ENCODE data around the gene BRPF1. TPM values are rescaled to one million over a fixed set of nuclear protein-coding genes. Genes with fewer than 3 reads are reported as not detected.

The BRPF1 gene
- total RNA-seq, 4 donors from 2014 or later, result 18.0 to 25.4 (median 21.6) TPM

DNA sequence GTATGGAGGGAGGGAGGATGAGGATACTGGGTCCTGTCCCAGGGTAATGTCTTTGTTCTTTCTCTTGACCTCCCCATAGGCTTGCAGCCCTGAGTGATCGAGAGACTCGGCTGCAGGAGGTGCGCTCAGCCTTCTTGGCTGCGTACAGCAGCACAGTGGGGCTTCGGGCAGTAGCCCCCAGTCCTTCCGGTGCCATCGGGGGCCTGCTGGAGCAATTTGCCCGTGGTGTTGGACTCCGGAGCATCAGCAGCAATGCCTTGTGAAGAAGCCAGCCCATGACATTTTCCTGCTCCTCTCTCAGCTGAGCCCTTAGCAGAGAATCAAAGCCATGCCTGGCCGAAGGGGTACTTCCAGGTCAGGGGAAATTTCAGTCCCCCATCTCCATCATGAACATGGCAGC lies 29.8 kb upstream of the BRPF1 start:
- peaks cover 0 to 18% (median 11%) of the 10 kb centered on the region in 3 donors for H3K4me1 ChIP-seq
- peaks cover 0 to 64% of the 10 kb centered on the region in 2 donors for H3K36me3 ChIP-seq
- ATAC-seq, result no peak
- no peaks in the 10 kb centered on the region for H3K9me3 ChIP-seq
- H3K4me3 ChIP-seq, result no peak overlapping the region
- 100% methylated on average over 1 of the region's 10 CpGs; no CpG with 5 or more reads in 1 of the 2 donors for WGBS, 2 donors (ENCODE audit: low coverage in 1 of 2)
- peaks cover 35% of the 10 kb centered on the region for H3K27me3 ChIP-seq
- no peak overlapping the region for H3K27ac ChIP-seq
- TF ChIP-seq EP300 (IDR thresholded peaks at IDR 0.05) (no peak), POLR2AphosphoS5 (IDR thresholded peaks at IDR 0.05) (no peak)

DNA sequence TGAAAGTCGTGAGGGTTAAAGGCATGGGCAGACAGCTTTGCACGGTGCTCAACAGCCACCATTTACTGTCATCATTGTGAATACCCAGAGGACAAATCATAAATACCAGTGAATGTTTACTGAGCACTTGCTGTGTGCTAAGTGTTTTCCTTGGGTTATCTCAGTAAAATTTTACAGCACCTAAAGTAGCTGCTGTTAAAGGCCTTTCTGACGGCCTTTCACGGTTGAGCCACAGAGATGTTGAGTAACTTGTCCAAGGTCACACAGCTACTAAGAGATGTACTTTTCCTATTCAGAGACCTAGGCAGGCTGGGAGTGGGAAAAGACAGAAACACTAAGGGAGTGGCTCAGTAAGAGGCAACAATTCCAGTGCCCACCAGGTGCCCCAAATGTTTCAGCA lies 28.3 kb upstream of the BRPF1 start:
- Histone ChIP-seq H3K4me3 (no peak overlapping the region), H3K27ac (no peak overlapping the region)
- no peak for ATAC-seq

DNA sequence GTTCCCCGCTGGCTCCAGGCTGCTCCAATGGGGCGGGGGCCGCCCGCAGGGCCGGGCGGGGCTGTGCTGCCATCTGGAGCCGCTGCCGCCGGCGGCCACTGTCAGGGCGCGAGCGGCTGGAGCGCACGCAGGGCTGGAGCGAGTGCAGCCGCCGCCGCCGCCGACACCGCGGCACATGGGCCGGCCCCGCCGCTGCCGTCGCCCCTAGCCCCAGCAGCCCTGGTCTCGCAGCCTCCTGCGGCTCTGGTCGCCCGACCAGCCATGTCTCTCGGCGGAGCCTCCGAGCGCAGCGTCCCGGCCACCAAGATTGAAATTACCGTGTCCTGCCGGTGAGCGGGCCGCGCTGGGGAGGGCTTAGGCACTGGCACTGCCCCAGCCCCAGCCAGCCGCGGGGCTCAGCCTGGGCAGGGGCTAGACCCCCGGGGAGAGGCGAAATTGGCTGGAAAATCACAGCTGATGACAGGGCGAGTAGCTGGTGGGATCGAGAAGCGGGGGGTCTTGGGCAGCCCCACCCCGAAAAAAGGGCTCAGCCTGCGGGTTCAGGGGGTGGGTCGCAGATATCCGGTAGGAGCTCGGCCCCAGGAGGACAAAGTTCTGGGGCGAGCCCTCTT lies 27.7 kb upstream of the BRPF1 start, which contains the start of gene CPNE9:
Gene CPNE9, plus strand, starts transcription at position 98 of the 611 bp plus-strand sequence. Its CDS starts 164 bp downstream, at position 262.
- peaks cover 0 to 43% of the 10 kb centered on the region in 2 donors for H3K36me3 ChIP-seq
- peaks cover 0 to 18% (median 11%) of the 10 kb centered on the region in 3 donors for H3K4me1 ChIP-seq
- TF ChIP-seq POLR2AphosphoS5 (IDR thresholded peaks at IDR 0.05) (no peak), EP300 (IDR thresholded peaks at IDR 0.05) (no peak), POLR2A (IDR thresholded peaks at IDR 0.05) (no peak)
- TF ChIP-seq, protein P1, sequence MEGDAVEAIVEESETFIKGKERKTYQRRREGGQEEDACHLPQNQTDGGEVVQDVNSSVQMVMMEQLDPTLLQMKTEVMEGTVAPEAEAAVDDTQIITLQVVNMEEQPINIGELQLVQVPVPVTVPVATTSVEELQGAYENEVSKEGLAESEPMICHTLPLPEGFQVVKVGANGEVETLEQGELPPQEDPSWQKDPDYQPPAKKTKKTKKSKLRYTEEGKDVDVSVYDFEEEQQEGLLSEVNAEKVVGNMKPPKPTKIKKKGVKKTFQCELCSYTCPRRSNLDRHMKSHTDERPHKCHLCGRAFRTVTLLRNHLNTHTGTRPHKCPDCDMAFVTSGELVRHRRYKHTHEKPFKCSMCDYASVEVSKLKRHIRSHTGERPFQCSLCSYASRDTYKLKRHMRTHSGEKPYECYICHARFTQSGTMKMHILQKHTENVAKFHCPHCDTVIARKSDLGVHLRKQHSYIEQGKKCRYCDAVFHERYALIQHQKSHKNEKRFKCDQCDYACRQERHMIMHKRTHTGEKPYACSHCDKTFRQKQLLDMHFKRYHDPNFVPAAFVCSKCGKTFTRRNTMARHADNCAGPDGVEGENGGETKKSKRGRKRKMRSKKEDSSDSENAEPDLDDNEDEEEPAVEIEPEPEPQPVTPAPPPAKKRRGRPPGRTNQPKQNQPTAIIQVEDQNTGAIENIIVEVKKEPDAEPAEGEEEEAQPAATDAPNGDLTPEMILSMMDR (IDR thresholded peaks at IDR 0.05), result no peak
- no CpG with 5 or more reads among the region's 56 CpGs for WGBS, 2 donors (ENCODE audit: low coverage in 1 of 2)
- H3K27me3 ChIP-seq, result peaks cover 35% of the 10 kb centered on the region
- H3K9me3 ChIP-seq, result no peaks in the 10 kb centered on the region
- peak within 1 kb of the TSS in 1 of 2 donors; percentile 43 for H3K4me3 ChIP-seq
- peak; percentile 19 for ATAC-seq
- H3K27ac ChIP-seq, result no peak within 1 kb of the TSS

More for the DNA sequence above, 28.3 kb upstream of the BRPF1 start:
- Histone ChIP-seq H3K9me3 (no peaks in the 10 kb centered on the region), H3K4me1 (peaks cover 0 to 18% (median 11%) of the 10 kb centered on the region in 3 donors), H3K36me3 (peaks cover 0 to 49% of the 10 kb centered on the region in 2 donors), H3K27me3 (peaks cover 35% of the 10 kb centered on the region)
- TF ChIP-seq, protein P1 (IDR thresholded peaks at IDR 0.05), result no peak
- no peak for TF ChIP-seq POLR2AphosphoS5 (IDR thresholded peaks at IDR 0.05)
- TF ChIP-seq EP300 (IDR thresholded peaks at IDR 0.05), result no peak
- no peak for TF ChIP-seq POLR2A (IDR thresholded peaks at IDR 0.05)
- WGBS, 2 donors (ENCODE audit: low coverage in 1 of 2), result 81 to 82% methylated on average over 2 to 3 of the region's 4 CpGs

DNA sequence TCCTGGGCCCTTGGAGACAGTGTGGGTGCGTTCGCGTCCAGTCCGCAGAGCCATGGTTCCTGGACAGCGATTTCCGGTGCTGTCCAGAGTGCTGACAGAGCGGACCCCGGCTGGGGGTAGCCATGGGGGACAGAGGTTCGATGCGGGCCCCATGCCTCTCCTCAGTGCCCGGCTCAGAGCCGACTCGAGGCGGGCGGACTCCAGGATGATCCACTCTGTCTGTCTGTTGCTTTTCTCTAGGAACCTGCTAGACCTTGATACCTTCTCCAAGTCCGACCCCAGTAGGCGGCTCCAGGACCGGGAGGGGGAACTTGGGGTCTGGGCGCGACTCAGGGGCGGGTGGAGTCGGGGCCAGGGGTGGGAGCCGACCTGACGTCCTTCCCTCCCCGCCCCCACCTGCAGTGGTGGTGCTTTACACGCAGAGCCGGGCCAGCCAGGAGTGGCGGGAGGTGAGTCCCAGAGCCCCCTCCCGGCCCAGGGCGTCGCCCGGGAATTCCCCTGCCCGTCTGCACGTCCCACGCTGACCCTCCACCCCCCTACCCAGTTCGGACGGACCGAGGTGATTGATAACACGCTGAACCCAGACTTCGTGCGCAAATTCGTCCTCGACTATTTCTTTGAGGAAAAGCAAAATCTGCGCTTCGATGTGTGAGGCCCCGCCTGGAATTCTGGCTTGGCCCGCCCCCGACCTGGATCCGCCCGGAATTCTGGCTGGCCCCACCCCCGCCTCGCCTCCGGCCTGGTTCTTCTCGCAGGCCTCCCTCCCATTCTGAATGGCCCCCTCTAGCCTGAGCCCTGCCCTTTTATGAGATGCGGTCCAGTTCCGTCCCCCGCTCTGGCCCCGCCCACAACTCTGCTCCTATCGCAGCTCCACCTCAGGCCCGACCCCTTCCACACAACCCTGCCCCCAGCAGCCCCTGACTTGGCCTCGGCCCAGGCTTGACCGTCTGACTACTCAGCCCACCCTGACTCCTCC lies 26.9 kb upstream of the BRPF1 start:
- WGBS, 2 donors (ENCODE audit: low coverage in 1 of 2), result 1% methylated on average over 14 of the region's 62 CpGs; no CpG with 5 or more reads in 1 of the 2 donors
- H3K27me3 ChIP-seq, result peaks cover 35% of the 10 kb centered on the region

More for the DNA sequence above, 26.9 kb upstream of the BRPF1 start:
- Histone ChIP-seq H3K27ac (no peak overlapping the region), H3K9me3 (no peaks in the 10 kb centered on the region), H3K36me3 (peaks cover 0 to 35% of the 10 kb centered on the region in 2 donors), H3K4me3 (peak overlapping the region in 1 of 2 donors; percentile 43), H3K4me1 (peaks cover 0 to 18% (median 11%) of the 10 kb centered on the region in 3 donors)
- ATAC-seq, result peak; percentile 25
- TF ChIP-seq POLR2A (IDR thresholded peaks at IDR 0.05) (no peak), EP300 (IDR thresholded peaks at IDR 0.05) (no peak)
- TF ChIP-seq, protein P1 (IDR thresholded peaks at IDR 0.05), result no peak
